SK-N-SH (cell line): ENCODE data around the gene KARS1.

Source experiments
- EZH2phosphoT487 ChIP-seq: fragments of 200-600 bp; sonication (generic); IDR thresholded peaks from 2 replicates; pipeline ENCODE4 v1.6.1; 2017; ENCODE audit warnings: low read depth, mixed run types, mild to moderate bottlenecking, antibody characterized with exemption, moderate library complexity, borderline replicate concordance
- FOSL2 ChIP-seq: IDR thresholded peaks from 2 replicates; pipeline ENCODE4 v1.4.0; 2012; ENCODE audit warnings: low read depth, mild to moderate bottlenecking, moderate library complexity, borderline replicate concordance
- JUND ChIP-seq: IDR thresholded peaks from 2 replicates; pipeline ENCODE4 v1.4.0; 2012
- MXI1 ChIP-seq: IDR thresholded peaks from 2 replicates; pipeline ENCODE4 v1.6.1; 2012; ENCODE audit warnings: mild to moderate bottlenecking, low read depth, low read length, improper control_type of control experiment
- POLR2AphosphoS5 ChIP-seq: IDR thresholded peaks from 2 replicates; pipeline ENCODE4 v1.6.1; 2012; ENCODE audit warnings: low read depth, low read length
- RCOR1 ChIP-seq: fragments of 150-350 bp; IDR thresholded peaks from 2 replicates; pipeline ENCODE4 v1.6.1; 2017; ENCODE audit warnings: antibody characterized with exemption, low read length
- RFX5 ChIP-seq: IDR thresholded peaks from 2 replicates; pipeline ENCODE4 v1.6.1; 2012; ENCODE audit warnings: mild to moderate bottlenecking, improper control_type of control experiment, low read length
- SIN3A ChIP-seq: IDR thresholded peaks from 2 replicates; pipeline ENCODE4 v1.6.1; 2012; ENCODE audit warnings: low read depth, mild to moderate bottlenecking, low read length, moderate library complexity, borderline replicate concordance
- TAF1 ChIP-seq: IDR thresholded peaks from 2 replicates; pipeline ENCODE4 v1.6.1; 2012; ENCODE audit warnings: low read depth, mild to moderate bottlenecking, low read length, moderate library complexity, borderline replicate concordance
- TF ChIP-seq, protein P1 (sequence below): fragments of 200-600 bp; sonication (generic); IDR thresholded peaks from 2 replicates; pipeline ENCODE4 v1.6.1; 2017; ENCODE audit warnings: antibody characterized with exemption, mild to moderate bottlenecking, moderate library complexity
- TF ChIP-seq, protein P2 (sequence below): fragments of 150-350 bp; IDR thresholded peaks from 2 replicates; pipeline ENCODE4 v1.6.1; 2017; ENCODE audit warnings: antibody characterized with exemption, low read length, low read depth, borderline replicate concordance
- TF ChIP-seq, protein P3 (sequence below): IDR thresholded peaks from 2 replicates; pipeline ENCODE4 v1.6.1; 2012; ENCODE audit warnings: mild to moderate bottlenecking, low read depth, low read length, moderate library complexity
- TF ChIP-seq, protein P4 (sequence below): IDR thresholded peaks from 2 replicates; pipeline ENCODE4 v1.4.0; 2012; ENCODE audit warnings: low read depth, borderline replicate concordance

DNA sequence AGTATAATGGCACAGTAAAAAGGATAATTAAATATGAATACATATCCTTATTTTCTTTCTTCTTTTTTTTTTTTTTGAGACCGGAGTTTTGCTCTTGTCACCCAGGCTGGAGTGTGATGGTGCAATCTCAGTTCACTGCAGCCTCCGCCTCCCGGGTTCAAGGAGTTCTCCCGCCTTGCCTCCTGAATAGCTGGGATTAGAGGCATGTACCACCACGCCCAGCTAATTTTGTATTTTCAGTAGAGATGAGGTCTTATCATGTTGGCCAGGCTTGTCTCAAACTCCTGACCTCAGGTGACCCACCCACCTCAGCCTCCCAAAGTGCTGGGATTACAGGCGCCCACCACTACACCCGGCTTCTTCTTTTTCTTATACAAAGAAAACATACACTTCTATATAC is 69.3 kb downstream of the KARS1 start:
- TF ChIP-seq, protein P1, sequence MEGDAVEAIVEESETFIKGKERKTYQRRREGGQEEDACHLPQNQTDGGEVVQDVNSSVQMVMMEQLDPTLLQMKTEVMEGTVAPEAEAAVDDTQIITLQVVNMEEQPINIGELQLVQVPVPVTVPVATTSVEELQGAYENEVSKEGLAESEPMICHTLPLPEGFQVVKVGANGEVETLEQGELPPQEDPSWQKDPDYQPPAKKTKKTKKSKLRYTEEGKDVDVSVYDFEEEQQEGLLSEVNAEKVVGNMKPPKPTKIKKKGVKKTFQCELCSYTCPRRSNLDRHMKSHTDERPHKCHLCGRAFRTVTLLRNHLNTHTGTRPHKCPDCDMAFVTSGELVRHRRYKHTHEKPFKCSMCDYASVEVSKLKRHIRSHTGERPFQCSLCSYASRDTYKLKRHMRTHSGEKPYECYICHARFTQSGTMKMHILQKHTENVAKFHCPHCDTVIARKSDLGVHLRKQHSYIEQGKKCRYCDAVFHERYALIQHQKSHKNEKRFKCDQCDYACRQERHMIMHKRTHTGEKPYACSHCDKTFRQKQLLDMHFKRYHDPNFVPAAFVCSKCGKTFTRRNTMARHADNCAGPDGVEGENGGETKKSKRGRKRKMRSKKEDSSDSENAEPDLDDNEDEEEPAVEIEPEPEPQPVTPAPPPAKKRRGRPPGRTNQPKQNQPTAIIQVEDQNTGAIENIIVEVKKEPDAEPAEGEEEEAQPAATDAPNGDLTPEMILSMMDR = no peak
- TF ChIP-seq TAF1 (no peak), SIN3A (no peak), JUND (no peak), EZH2phosphoT487 (no peak), POLR2AphosphoS5 (no peak), MXI1 (no peak), FOSL2 (no peak), RFX5 (no peak), RCOR1 (no peak)
- TF ChIP-seq, protein P2, sequence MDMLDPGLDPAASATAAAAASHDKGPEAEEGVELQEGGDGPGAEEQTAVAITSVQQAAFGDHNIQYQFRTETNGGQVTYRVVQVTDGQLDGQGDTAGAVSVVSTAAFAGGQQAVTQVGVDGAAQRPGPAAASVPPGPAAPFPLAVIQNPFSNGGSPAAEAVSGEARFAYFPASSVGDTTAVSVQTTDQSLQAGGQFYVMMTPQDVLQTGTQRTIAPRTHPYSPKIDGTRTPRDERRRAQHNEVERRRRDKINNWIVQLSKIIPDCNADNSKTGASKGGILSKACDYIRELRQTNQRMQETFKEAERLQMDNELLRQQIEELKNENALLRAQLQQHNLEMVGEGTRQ = no peak
- TF ChIP-seq, protein P3, sequence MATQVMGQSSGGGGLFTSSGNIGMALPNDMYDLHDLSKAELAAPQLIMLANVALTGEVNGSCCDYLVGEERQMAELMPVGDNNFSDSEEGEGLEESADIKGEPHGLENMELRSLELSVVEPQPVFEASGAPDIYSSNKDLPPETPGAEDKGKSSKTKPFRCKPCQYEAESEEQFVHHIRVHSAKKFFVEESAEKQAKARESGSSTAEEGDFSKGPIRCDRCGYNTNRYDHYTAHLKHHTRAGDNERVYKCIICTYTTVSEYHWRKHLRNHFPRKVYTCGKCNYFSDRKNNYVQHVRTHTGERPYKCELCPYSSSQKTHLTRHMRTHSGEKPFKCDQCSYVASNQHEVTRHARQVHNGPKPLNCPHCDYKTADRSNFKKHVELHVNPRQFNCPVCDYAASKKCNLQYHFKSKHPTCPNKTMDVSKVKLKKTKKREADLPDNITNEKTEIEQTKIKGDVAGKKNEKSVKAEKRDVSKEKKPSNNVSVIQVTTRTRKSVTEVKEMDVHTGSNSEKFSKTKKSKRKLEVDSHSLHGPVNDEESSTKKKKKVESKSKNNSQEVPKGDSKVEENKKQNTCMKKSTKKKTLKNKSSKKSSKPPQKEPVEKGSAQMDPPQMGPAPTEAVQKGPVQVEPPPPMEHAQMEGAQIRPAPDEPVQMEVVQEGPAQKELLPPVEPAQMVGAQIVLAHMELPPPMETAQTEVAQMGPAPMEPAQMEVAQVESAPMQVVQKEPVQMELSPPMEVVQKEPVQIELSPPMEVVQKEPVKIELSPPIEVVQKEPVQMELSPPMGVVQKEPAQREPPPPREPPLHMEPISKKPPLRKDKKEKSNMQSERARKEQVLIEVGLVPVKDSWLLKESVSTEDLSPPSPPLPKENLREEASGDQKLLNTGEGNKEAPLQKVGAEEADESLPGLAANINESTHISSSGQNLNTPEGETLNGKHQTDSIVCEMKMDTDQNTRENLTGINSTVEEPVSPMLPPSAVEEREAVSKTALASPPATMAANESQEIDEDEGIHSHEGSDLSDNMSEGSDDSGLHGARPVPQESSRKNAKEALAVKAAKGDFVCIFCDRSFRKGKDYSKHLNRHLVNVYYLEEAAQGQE = no peak
- TF ChIP-seq, protein P4, sequence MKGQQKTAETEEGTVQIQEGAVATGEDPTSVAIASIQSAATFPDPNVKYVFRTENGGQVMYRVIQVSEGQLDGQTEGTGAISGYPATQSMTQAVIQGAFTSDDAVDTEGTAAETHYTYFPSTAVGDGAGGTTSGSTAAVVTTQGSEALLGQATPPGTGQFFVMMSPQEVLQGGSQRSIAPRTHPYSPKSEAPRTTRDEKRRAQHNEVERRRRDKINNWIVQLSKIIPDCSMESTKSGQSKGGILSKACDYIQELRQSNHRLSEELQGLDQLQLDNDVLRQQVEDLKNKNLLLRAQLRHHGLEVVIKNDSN = no peak
